MCF 10A (cell line): ENCODE results near the gene RARS2. TPM values are rescaled to one million over a fixed set of nuclear protein-coding genes. Genes with fewer than 3 reads are reported as not detected.
A peak's percentile ranks its signal among the peaks of the same experiment; 100 is the strongest.

ENCODE experiments used
- BruUV-seq: library from RNA; stranded (reverse); fragments of 400-500 nt; replicated peaks from 2 replicates; lab custom pipeline; 2021; lab: Mats Ljungman, UMichigan
- CTCF ChIA-PET: fragments of 300-600 bp; sonication (Branson Sonifier 250); formaldehyde crosslinking; extraction: SDS; loops from one replicate; lab custom pipeline; 2021; ENCODE audit warnings: antibody characterized with exemption, inconsistent platforms; lab: Yijun Ruan, JAX
- POLR2A ChIA-PET: fragments of 300-600, 350-650 bp; sonication (Branson Sonifier 250); formaldehyde crosslinking; extraction: SDS; loops from one replicate; lab custom pipeline; 2020; ENCODE audit warnings: antibody characterized with exemption, inconsistent platforms; lab: Yijun Ruan, JAX
- DNase-seq: peaks from one replicate; pipeline ENCODE4 v3.0.0-alpha.2; 2018; ENCODE audit not compliant: unreplicated experiment
- H3K27ac Mint-ChIP-seq: one replicate; pipeline ENCODE4 v1.8.0; 2022; ENCODE audit warnings: mild to moderate bottlenecking, low read depth, mixed read lengths; ENCODE audit not compliant: unreplicated experiment
- H3K27me3 Mint-ChIP-seq: one replicate; pipeline ENCODE4 v1.8.0; 2022; ENCODE audit warnings: mixed read lengths; ENCODE audit not compliant: insufficient read depth, unreplicated experiment
- H3K36me3 Mint-ChIP-seq: one replicate; pipeline ENCODE4 v1.8.0; 2022; ENCODE audit warnings: mild to moderate bottlenecking, moderate library complexity, mixed read lengths; ENCODE audit not compliant: insufficient read depth, unreplicated experiment
- H3K4me1 Mint-ChIP-seq: one replicate; pipeline ENCODE4 v1.8.0; 2022; ENCODE audit warnings: mixed read lengths; ENCODE audit not compliant: insufficient read depth, unreplicated experiment
- H3K4me3 Mint-ChIP-seq: one replicate; pipeline ENCODE4 v1.8.0; 2022; ENCODE audit warnings: mild to moderate bottlenecking, moderate library complexity, mixed read lengths; ENCODE audit not compliant: unreplicated experiment
- H3K9me3 Mint-ChIP-seq: one replicate; pipeline ENCODE4 v1.8.0; 2022; ENCODE audit warnings: mixed read lengths; ENCODE audit not compliant: unreplicated experiment
- intact Hi-C: fragments of 100-400 bp; cut with micrococcal nuclease; formaldehyde crosslinking; loops from 2 replicates; pipeline ENCODE4 v1.14.1; 2022
- total RNA-seq: library from RNA; stranded (reverse); gene quantifications from 2 replicates; pipeline ENCODE4 v1.2.3, GENCODE V29; 2022
- TF ChIP-seq, protein P1 (sequence below): fragments of 200-600 bp; IDR thresholded peaks from one replicate; pipeline ENCODE4 v1.8.0; 2022; ENCODE audit warnings: antibody characterized with exemption, mild to moderate bottlenecking; ENCODE audit not compliant: unreplicated experiment

RARS2 gene
- total RNA-seq, 1 experiment from 2014 or later: 29.9 TPM

- DNase-seq: no peak
- Mint-ChIP-seq H3K4me3 (no peak overlapping the region), H3K27ac (peak overlapping the region; percentile 57), H3K27me3 (no peaks in the 10 kb centered on the region), H3K9me3 (no peaks in the 10 kb centered on the region), H3K36me3 (peaks cover 11% of the 10 kb centered on the region), H3K4me1 (peaks cover 32% of the 10 kb centered on the region)
- BruUV-seq: no TSS peak
- ChIA-PET CTCF (interaction anchor here (0.9 kb wide), 1 partner anchor 180 kb away, joined by 3 read pairs; no protein-coding TSS in a partner anchor), POLR2A (interaction anchor here (0.7 to 4.1 kb wide), 3 partner anchors 15 to 215 kb away, joined by 3 to 31 read pairs (median 3); partner anchors contain the start of genes ORC3 and RARS2)
- TF ChIP-seq, protein P1, sequence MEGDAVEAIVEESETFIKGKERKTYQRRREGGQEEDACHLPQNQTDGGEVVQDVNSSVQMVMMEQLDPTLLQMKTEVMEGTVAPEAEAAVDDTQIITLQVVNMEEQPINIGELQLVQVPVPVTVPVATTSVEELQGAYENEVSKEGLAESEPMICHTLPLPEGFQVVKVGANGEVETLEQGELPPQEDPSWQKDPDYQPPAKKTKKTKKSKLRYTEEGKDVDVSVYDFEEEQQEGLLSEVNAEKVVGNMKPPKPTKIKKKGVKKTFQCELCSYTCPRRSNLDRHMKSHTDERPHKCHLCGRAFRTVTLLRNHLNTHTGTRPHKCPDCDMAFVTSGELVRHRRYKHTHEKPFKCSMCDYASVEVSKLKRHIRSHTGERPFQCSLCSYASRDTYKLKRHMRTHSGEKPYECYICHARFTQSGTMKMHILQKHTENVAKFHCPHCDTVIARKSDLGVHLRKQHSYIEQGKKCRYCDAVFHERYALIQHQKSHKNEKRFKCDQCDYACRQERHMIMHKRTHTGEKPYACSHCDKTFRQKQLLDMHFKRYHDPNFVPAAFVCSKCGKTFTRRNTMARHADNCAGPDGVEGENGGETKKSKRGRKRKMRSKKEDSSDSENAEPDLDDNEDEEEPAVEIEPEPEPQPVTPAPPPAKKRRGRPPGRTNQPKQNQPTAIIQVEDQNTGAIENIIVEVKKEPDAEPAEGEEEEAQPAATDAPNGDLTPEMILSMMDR: no peak
- intact Hi-C loops: no loop called here
Measured at GRCh38 chr6:87572883-87573282, 16.9 kb downstream of the RARS2 start.

DNA sequence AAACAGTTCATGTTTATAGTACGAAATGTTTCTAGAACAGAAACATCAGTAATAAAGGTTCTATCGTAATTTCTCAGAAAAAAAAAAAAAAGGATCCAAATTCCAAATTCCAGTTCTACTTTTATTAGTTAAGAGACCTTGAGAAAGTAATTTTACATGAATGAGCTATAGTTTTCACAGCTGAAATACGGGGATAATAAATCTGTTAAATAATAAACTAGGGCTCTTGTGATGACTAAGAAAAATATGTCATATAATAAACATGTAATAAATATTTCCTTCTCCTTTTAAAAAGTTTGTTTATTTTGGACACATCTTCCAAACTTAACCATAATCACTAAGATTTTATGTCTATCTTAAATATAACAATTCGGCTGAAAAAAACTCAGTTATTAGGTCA is 17.8 kb downstream of the RARS2 start:
- peaks cover 32% of the 10 kb centered on the region for H3K4me1 Mint-ChIP-seq
- intact Hi-C loops: no loop called here
- POLR2A ChIA-PET: interaction anchor here (0.7 to 4.1 kb wide), 3 partner anchors 16 to 1338 kb away, joined by 3 to 31 read pairs (median 3); partner anchors contain the start of genes ORC3 and RARS2
- no peaks in the 10 kb centered on the region for H3K27me3 Mint-ChIP-seq
- no peaks in the 10 kb centered on the region for H3K9me3 Mint-ChIP-seq
- BruUV-seq: no TSS peak
- H3K27ac Mint-ChIP-seq: peak overlapping the region; percentile 57
- no peak for DNase-seq
- H3K4me3 Mint-ChIP-seq: no peak overlapping the region
- peaks cover 12% of the 10 kb centered on the region for H3K36me3 Mint-ChIP-seq
- TF ChIP-seq, protein P1: no peak
- CTCF ChIA-PET: interaction anchor here (0.6 to 0.9 kb wide), 2 partner anchors 179 to 495 kb away, joined by 3 read pairs; no protein-coding TSS in a partner anchor

- H3K4me3 Mint-ChIP-seq: no peak overlapping the region
- no peaks in the 10 kb centered on the region for H3K27me3 Mint-ChIP-seq
- BruUV-seq: no TSS peak
- no peaks in the 10 kb centered on the region for H3K9me3 Mint-ChIP-seq
- TF ChIP-seq, protein P1: no peak
- ChIA-PET POLR2A (no interaction called here), CTCF (interaction anchor here (0.7 to 1.0 kb wide), 2 partner anchors 29 to 99 kb away, joined by 3 to 5 read pairs; no protein-coding TSS in a partner anchor)
- H3K36me3 Mint-ChIP-seq: peaks cover 45% of the 10 kb centered on the region
- H3K4me1 Mint-ChIP-seq: no peaks in the 10 kb centered on the region
- intact Hi-C loops: no loop called here
- no peak overlapping the region for H3K27ac Mint-ChIP-seq
- DNase-seq: no peak
Measured at GRCh38 chr6:87561017-87561416, 28.8 kb downstream of the RARS2 start.

- DNase-seq: no peak
- H3K27ac Mint-ChIP-seq: no peak overlapping the region
- no peaks in the 10 kb centered on the region for H3K4me1 Mint-ChIP-seq
- no TSS peak for BruUV-seq
- intact Hi-C loops: no loop called here
- TF ChIP-seq, protein P1: no peak
- ChIA-PET POLR2A (interaction anchor here (0.5 to 0.9 kb wide), 2 partner anchors 13 to 167 kb away, joined by 3 read pairs; no protein-coding TSS in a partner anchor), CTCF (no interaction called here)
- no peaks in the 10 kb centered on the region for H3K9me3 Mint-ChIP-seq
- no peak overlapping the region for H3K4me3 Mint-ChIP-seq
- peaks cover 44% of the 10 kb centered on the region for H3K36me3 Mint-ChIP-seq
- no peaks in the 10 kb centered on the region for H3K27me3 Mint-ChIP-seq
Measured at GRCh38 chr6:87558446-87558845, 31.3 kb downstream of the RARS2 start.
